ENCODE results near the gene IGF2R. TPM values are rescaled to one million over a fixed set of nuclear protein-coding genes. Genes with fewer than 3 reads are reported as not detected.

IGF2R gene
- total RNA-seq, 4 donors from 2014 or later: 48.8 to 106 (median 92.3) TPM

GRCh38 chr6:160116411-160116810 is 147.5 kb downstream of the IGF2R start:
- 100% methylated on average over 2 of the region's 2 CpGs; no CpG with 5 or more reads in 1 of the 2 donors for WGBS, 2 donors (ENCODE audit: low coverage in 1 of 2)
- Histone ChIP-seq H3K27me3 (no peaks in the 10 kb centered on the region), H3K4me3 (no peak overlapping the region), H3K27ac (no peak overlapping the region), H3K36me3 (no peaks in the 10 kb centered on the region), H3K9me3 (no peaks in the 10 kb centered on the region), H3K4me1 (no peaks in the 10 kb centered on the region)
- in situ Hi-C loops (cut with MboI; ENCODE audit: low pct_ligation_motif_present in 1 of 4, low pct_unique_long_range_greater_than_20kb in 1 of 4, low sequenced_read_pairs in 3 of 4): no loop called here
- no peak for TF ChIP-seq POLR2AphosphoS5 (IDR thresholded peaks at IDR 0.05)
- no peak for DNase-seq
- intact Hi-C loops (cut with DNase I; ENCODE audit: low total_unique reads): no loop called here

GRCh38 chr6:160117137-160117536 is 148.3 kb downstream of the IGF2R start:
- Histone ChIP-seq H3K36me3 (no peaks in the 10 kb centered on the region), H3K4me3 (no peak overlapping the region), H3K27me3 (no peaks in the 10 kb centered on the region), H3K4me1 (no peaks in the 10 kb centered on the region), H3K27ac (no peak overlapping the region), H3K9me3 (no peaks in the 10 kb centered on the region)
- in situ Hi-C loops (cut with MboI; ENCODE audit: low pct_ligation_motif_present in 1 of 4, low pct_unique_long_range_greater_than_20kb in 1 of 4, low sequenced_read_pairs in 3 of 4) (no loop called here), intact Hi-C loops (cut with DNase I; ENCODE audit: low total_unique reads) (no loop called here)
- 93% methylated on average over 6 of the region's 6 CpGs; no CpG with 5 or more reads in 1 of the 2 donors for WGBS, 2 donors (ENCODE audit: low coverage in 1 of 2)
- TF ChIP-seq POLR2AphosphoS5 (IDR thresholded peaks at IDR 0.05): no peak
- no peak for TF ChIP-seq CTCF (IDR thresholded peaks at IDR 0.05)
- no peak for DNase-seq

GRCh38 chr6:160118620-160119229 is 149.8 kb downstream of the IGF2R start:
- no peak for TF ChIP-seq EP300 (IDR thresholded peaks at IDR 0.05; ENCODE audit: low read depth)
- no peak for TF ChIP-seq POLR2AphosphoS5 (IDR thresholded peaks at IDR 0.05)
- no peak for TF ChIP-seq CTCF (IDR thresholded peaks at IDR 0.05)
- no peak for TF ChIP-seq POLR2A (IDR thresholded peaks at IDR 0.05)
- intact Hi-C loops (cut with DNase I; ENCODE audit: low total_unique reads) (no loop called here), in situ Hi-C loops (cut with MboI; ENCODE audit: low pct_ligation_motif_present in 1 of 4, low pct_unique_long_range_greater_than_20kb in 1 of 4, low sequenced_read_pairs in 3 of 4) (no loop called here)
- H3K36me3 ChIP-seq: no peaks in the 10 kb centered on the region
- H3K4me1 ChIP-seq: no peaks in the 10 kb centered on the region
- no peaks in the 10 kb centered on the region for H3K27me3 ChIP-seq
- no peak for DNase-seq
- no peaks in the 10 kb centered on the region for H3K9me3 ChIP-seq
- no peak overlapping the region for H3K4me3 ChIP-seq
- 87% methylated on average over 5 of the region's 5 CpGs; no CpG with 5 or more reads in 1 of the 2 donors for WGBS, 2 donors (ENCODE audit: low coverage in 1 of 2)
- H3K27ac ChIP-seq: no peak overlapping the region

GRCh38 chr6:160120087-160120486 is 151.2 kb downstream of the IGF2R start:
- TF ChIP-seq CTCF (IDR thresholded peaks at IDR 0.05) (no peak), POLR2A (IDR thresholded peaks at IDR 0.05) (no peak), EP300 (IDR thresholded peaks at IDR 0.05; ENCODE audit: low read depth) (no peak), POLR2AphosphoS5 (IDR thresholded peaks at IDR 0.05) (no peak)
- H3K4me3 ChIP-seq: no peak overlapping the region
- WGBS, 2 donors (ENCODE audit: low coverage in 1 of 2): 88 to 100% methylated on average over 1 of the region's 1 CpG
- DNase-seq: no peak
- no peaks in the 10 kb centered on the region for H3K9me3 ChIP-seq
- H3K27me3 ChIP-seq: no peaks in the 10 kb centered on the region
- no peaks in the 10 kb centered on the region for H3K4me1 ChIP-seq
- no peak overlapping the region for H3K27ac ChIP-seq
- intact Hi-C loops (cut with DNase I; ENCODE audit: low total_unique reads): no loop called here
- H3K36me3 ChIP-seq: no peaks in the 10 kb centered on the region
- in situ Hi-C loops (cut with MboI; ENCODE audit: low pct_ligation_motif_present in 1 of 4, low pct_unique_long_range_greater_than_20kb in 1 of 4, low sequenced_read_pairs in 3 of 4): no loop called here

GRCh38 chr6:160121558-160121957 is 152.7 kb downstream of the IGF2R start, which contains the start of gene SLC22A1:
Gene SLC22A1, plus strand, starts transcription at chr6:160121815. Its CDS starts 121 bp downstream, at chr6:160121936.
- in situ Hi-C loops (cut with MboI; ENCODE audit: low pct_ligation_motif_present in 1 of 4, low pct_unique_long_range_greater_than_20kb in 1 of 4, low sequenced_read_pairs in 3 of 4): no loop called here
- 92 to 93% methylated on average over 6 to 8 of the region's 8 CpGs for WGBS, 2 donors (ENCODE audit: low coverage in 1 of 2)
- no peak within 1 kb of the TSS for H3K27ac ChIP-seq

More at GRCh38 chr6:160121558-160121957, 152.7 kb downstream of the IGF2R start, which contains the start of gene SLC22A1:
- intact Hi-C loops (cut with DNase I; ENCODE audit: low total_unique reads): no loop called here
- no peak for DNase-seq
- Histone ChIP-seq H3K4me1 (no peaks in the 10 kb centered on the region), H3K9me3 (no peaks in the 10 kb centered on the region), H3K4me3 (no peak within 1 kb of the TSS), H3K36me3 (no peaks in the 10 kb centered on the region), H3K27me3 (no peaks in the 10 kb centered on the region)
- TF ChIP-seq POLR2A (IDR thresholded peaks at IDR 0.05) (no peak), EP300 (IDR thresholded peaks at IDR 0.05; ENCODE audit: low read depth) (no peak), POLR2AphosphoS5 (IDR thresholded peaks at IDR 0.05) (no peak), CTCF (IDR thresholded peaks at IDR 0.05) (no peak)
